ENCODE data around the gene ARRDC3. TPM values are rescaled to one million over a fixed set of nuclear protein-coding genes. Genes with fewer than 3 reads are reported as not detected.
A peak's percentile ranks its signal among the peaks of the same experiment; 100 is the strongest.

The ARRDC3 gene
- total RNA-seq (2014; rRNA removed; shearing (Covaris generic)): 16.9 and 22.1 TPM in 2 replicates
- polyA plus RNA-seq (2015; cell fraction: cytosol; rRNA removed): 7.3 and 9.1 TPM in 2 replicates
- polyA plus RNA-seq (2015; cell fraction: nucleus; rRNA removed): 53.1 and 87.8 TPM in 2 replicates

GRCh38 chr5:91383027-91383955, at the start of gene ARRDC3:
Gene ARRDC3, minus strand, starts transcription at chr5:91383317. Its CDS starts 225 bp downstream, at chr5:91383092.
- in situ Hi-C loops (cut with HindIII; ENCODE audit: low pct_unique_long_range_greater_than_20kb, low sequenced_read_pairs): no loop called here
- peak; percentile 97 for DNase-seq (ENCODE audit: low read depth, low spot score)

GRCh38 chr5:91430949-91431348, 47.8 kb upstream of the ARRDC3 start:
- in situ Hi-C loops (cut with HindIII; ENCODE audit: low pct_unique_long_range_greater_than_20kb, low sequenced_read_pairs): no loop called here
- no peak for DNase-seq (ENCODE audit: low read depth, low spot score)

- in situ Hi-C loops (cut with HindIII; ENCODE audit: low pct_unique_long_range_greater_than_20kb, low sequenced_read_pairs): no loop called here
These were observed 41.7 kb upstream of the ARRDC3 start for GRCh38 chr5:91424638-91425436.

GRCh38 chr5:91423871-91424270, 40.8 kb upstream of the ARRDC3 start:
- in situ Hi-C loops (cut with HindIII; ENCODE audit: low pct_unique_long_range_greater_than_20kb, low sequenced_read_pairs): no loop called here
- no peak for DNase-seq (ENCODE audit: low read depth, low spot score)

More at GRCh38 chr5:91424638-91425436, 41.7 kb upstream of the ARRDC3 start:
- no peak for DNase-seq (ENCODE audit: low read depth, low spot score)

- no peak for DNase-seq (ENCODE audit: low read depth, low spot score)
- in situ Hi-C loops (cut with HindIII; ENCODE audit: low pct_unique_long_range_greater_than_20kb, low sequenced_read_pairs): no loop called here
These were observed 37.8 kb upstream of the ARRDC3 start for GRCh38 chr5:91420879-91421278.

GRCh38 chr5:91419571-91420537, 36.7 kb upstream of the ARRDC3 start:
- in situ Hi-C loops (cut with HindIII; ENCODE audit: low pct_unique_long_range_greater_than_20kb, low sequenced_read_pairs): no loop called here
- DNase-seq (ENCODE audit: low read depth, low spot score): peak; percentile 75

GRCh38 chr5:91419136-91419535, 36.0 kb upstream of the ARRDC3 start:
- in situ Hi-C loops (cut with HindIII; ENCODE audit: low pct_unique_long_range_greater_than_20kb, low sequenced_read_pairs): no loop called here
- no peak for DNase-seq (ENCODE audit: low read depth, low spot score)

- DNase-seq (ENCODE audit: low read depth, low spot score): no peak
- in situ Hi-C loops (cut with HindIII; ENCODE audit: low pct_unique_long_range_greater_than_20kb, low sequenced_read_pairs): no loop called here
These were observed 35.0 kb upstream of the ARRDC3 start for GRCh38 chr5:91418158-91418557.

GRCh38 chr5:91417219-91417618, 34.1 kb upstream of the ARRDC3 start:
- in situ Hi-C loops (cut with HindIII; ENCODE audit: low pct_unique_long_range_greater_than_20kb, low sequenced_read_pairs): no loop called here
- DNase-seq (ENCODE audit: low read depth, low spot score): no peak

GRCh38 chr5:91416491-91416890, 33.4 kb upstream of the ARRDC3 start:
- DNase-seq (ENCODE audit: low read depth, low spot score): no peak
- in situ Hi-C loops (cut with HindIII; ENCODE audit: low pct_unique_long_range_greater_than_20kb, low sequenced_read_pairs): no loop called here

- in situ Hi-C loops (cut with HindIII; ENCODE audit: low pct_unique_long_range_greater_than_20kb, low sequenced_read_pairs): no loop called here
- DNase-seq (ENCODE audit: low read depth, low spot score): peak; percentile 2
These were observed 26.2 kb upstream of the ARRDC3 start for GRCh38 chr5:91409304-91409703.

GRCh38 chr5:91408710-91409109, 25.6 kb upstream of the ARRDC3 start:
- in situ Hi-C loops (cut with HindIII; ENCODE audit: low pct_unique_long_range_greater_than_20kb, low sequenced_read_pairs): no loop called here
- no peak for DNase-seq (ENCODE audit: low read depth, low spot score)

- DNase-seq (ENCODE audit: low read depth, low spot score): no peak
- in situ Hi-C loops (cut with HindIII; ENCODE audit: low pct_unique_long_range_greater_than_20kb, low sequenced_read_pairs): no loop called here
These were observed 24.1 kb upstream of the ARRDC3 start for GRCh38 chr5:91407204-91407603.

GRCh38 chr5:91403438-91403837, 20.3 kb upstream of the ARRDC3 start:
- DNase-seq (ENCODE audit: low read depth, low spot score): no peak
- in situ Hi-C loops (cut with HindIII; ENCODE audit: low pct_unique_long_range_greater_than_20kb, low sequenced_read_pairs): no loop called here

- in situ Hi-C loops (cut with HindIII; ENCODE audit: low pct_unique_long_range_greater_than_20kb, low sequenced_read_pairs): no loop called here
- no peak for DNase-seq (ENCODE audit: low read depth, low spot score)
These were observed 18.1 kb upstream of the ARRDC3 start for GRCh38 chr5:91401175-91401574.

GRCh38 chr5:91397791-91398190, 14.7 kb upstream of the ARRDC3 start:
- DNase-seq (ENCODE audit: low read depth, low spot score): no peak
- in situ Hi-C loops (cut with HindIII; ENCODE audit: low pct_unique_long_range_greater_than_20kb, low sequenced_read_pairs): no loop called here

GRCh38 chr5:91390268-91390667, 7.2 kb upstream of the ARRDC3 start:
- in situ Hi-C loops (cut with HindIII; ENCODE audit: low pct_unique_long_range_greater_than_20kb, low sequenced_read_pairs): no loop called here
- no peak for DNase-seq (ENCODE audit: low read depth, low spot score)

All from SK-MEL-5 (cell line).